GM19193 (cell line): ENCODE measurements around the gene CHD8.
A peak's percentile ranks its signal among the peaks of the same experiment; 100 is the strongest.

Experiments used
- POLR2A ChIP-seq: IDR thresholded peaks from 4 replicates; pipeline ENCODE4 v1.6.1; 2011; ENCODE audit not compliant: insufficient read depth, insufficient read length; ENCODE audit errors: extremely low read depth

Gene CHD8

GRCh38 chr14:21449899-21450216 lies 6.1 kb downstream of the CHD8 start:
- TF ChIP-seq POLR2A = no peak

DNA sequence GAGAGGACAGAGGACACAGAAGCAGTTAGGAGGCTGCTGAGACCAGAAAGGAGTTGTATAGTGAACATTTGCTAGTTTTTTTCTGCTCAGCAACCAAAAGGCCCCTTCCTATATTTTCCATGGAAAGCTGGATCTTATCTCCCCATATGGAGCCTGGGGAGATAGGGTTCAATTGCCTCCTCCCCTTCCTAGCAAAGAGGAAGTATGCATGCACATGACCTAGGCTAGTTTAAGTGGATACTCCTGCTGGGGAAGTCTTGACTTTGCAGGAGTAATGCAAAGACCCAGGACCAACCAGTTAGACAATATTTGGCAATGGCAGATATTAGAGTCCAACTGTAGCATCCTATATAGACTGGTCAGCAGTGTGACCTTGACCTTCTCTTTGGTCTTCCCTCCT lies 15.1 kb downstream of the CHD8 start:
- no peak for TF ChIP-seq POLR2A

- TF ChIP-seq POLR2A = peak; percentile 63
Measured at GRCh38 chr14:21437063-21437901, 18.6 kb downstream of the CHD8 start.

DNA sequence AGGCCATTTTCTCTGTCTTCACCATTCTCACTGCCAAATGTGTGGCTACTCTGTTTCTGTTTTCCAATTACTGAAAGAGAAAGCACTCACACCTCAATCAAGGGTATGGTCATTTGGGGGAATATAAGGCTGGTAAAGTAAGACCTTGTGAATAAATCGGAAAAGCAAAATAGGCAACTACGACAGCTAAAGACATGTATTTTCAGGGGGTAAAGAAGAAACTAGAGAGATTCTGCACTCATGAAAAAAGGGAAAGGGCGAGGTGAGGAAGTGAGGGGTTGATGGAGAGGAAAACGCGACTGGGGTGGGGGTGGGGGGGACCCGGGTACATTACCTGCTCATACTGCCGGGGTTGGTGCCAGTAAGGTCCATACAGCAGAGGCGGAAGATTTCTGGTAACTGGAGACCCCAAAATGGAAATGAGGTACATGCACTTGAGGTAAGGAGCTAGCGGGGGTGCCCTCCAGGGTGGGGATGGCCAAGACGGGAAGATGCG lies 19.3 kb downstream of the CHD8 start:
- no peak for TF ChIP-seq POLR2A

GRCh38 chr14:21431126-21431525 lies 24.8 kb downstream of the CHD8 start:
- TF ChIP-seq POLR2A = no peak

GRCh38 chr14:21428930-21429329 lies 27.0 kb downstream of the CHD8 start:
- TF ChIP-seq POLR2A = no peak

DNA sequence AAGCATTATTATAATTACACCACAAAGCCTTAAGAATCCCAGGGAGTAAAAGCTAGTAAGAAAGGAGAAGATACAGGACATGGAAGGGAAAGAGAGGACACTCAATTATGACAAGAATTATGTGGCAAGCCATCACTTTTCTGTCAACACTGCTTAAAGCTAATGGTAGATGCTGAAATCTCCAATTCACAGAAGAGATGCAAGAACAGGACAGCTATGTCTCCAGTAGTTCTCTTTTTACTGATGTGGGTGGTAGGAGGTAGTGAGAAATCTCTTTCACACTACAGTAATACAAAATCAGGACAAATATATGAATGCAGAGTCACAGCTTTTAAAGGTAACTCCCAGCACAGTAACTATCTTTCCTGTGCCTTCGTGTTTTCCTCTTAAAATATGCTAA lies 29.2 kb downstream of the CHD8 start:
- no peak for TF ChIP-seq POLR2A

DNA sequence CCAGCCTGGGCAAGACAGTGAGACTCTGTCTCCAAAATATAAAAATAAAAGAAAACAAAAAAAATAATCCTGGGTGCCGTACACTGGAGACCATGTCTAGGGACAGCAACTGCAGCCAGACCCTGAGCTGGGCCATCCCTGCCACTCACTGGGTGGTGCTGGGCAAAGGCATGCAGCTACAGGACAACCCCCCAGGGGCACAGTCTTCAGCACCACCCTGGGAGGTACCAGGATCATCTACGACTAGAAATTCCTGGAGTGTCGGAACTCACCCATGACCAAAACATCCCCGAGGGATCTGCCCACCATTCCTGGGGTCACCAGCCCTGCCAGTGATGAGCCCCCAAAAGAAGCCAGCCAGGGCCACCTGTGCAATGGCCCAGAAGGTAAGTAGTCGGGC lies 36.4 kb downstream of the CHD8 start:
- TF ChIP-seq POLR2A = no peak

- TF ChIP-seq POLR2A = no peak
Measured at GRCh38 chr14:21415329-21415728, 40.6 kb downstream of the CHD8 start.

DNA sequence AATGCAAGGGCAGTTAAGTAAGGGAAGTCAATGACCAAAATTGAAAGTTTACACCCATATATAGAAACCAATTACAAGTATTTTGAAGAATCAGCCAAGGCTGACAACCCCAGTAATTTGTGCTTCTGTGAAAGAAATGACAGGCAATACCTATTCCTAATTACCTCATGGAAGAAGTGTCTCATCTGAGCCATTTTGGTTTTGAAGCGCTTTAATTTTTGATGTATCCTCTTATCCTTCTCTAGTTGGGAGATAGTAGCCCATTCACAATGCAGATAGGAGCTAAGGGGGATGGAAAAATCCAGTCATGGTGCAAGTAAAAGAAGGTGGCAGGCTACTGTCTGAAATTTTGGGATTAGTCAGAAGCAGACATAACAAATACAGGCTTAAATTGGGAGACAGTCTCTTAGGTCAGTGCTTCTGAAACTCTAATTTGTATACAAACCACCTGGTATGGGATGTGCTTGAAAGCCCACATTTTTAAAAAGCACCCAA lies 41.7 kb downstream of the CHD8 start:
- no peak for TF ChIP-seq POLR2A

DNA sequence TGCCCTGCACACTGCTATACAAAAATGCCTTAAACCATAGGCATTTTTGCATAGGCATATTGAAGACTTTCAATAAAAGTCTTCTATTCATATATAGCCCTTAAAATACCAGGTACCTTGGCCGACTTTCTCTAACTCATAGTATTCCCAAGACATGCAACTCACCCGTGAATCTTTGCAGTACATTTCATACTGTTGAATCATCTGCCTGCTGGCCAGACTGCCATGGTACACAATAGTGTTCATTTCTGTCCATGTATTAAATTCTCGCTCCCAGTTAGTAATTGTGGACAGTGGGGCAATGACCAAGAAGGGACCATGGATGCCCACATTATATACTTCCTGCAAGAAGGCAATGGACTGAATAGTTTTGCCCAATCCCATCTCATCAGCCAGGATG lies 47.8 kb downstream of the CHD8 start:
- TF ChIP-seq POLR2A = no peak

- no peak for TF ChIP-seq POLR2A
Measured at GRCh38 chr14:21406213-21406612, 49.7 kb downstream of the CHD8 start.

DNA sequence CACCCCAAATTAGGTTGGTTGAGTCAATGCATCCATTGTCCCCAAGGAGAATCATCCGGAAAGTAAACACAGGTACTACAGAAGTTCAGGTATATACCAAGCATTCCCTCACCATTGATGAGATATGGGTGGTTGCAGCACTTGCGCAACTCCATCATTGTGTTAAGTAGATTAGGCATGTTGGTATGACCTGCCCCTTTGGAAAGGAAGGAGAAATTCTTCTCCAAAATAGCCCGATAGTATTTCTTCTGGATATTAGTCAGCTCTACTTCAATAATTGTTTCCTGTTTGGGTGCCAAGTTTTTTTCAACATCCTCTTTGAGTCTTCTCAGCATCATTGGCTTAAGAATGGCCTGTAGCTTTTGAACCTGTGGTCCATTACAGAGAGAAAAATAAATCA lies 50.8 kb downstream of the CHD8 start:
- TF ChIP-seq POLR2A = no peak

GRCh38 chr14:21399311-21399870 lies 56.5 kb downstream of the CHD8 start:
- no peak for TF ChIP-seq POLR2A

DNA sequence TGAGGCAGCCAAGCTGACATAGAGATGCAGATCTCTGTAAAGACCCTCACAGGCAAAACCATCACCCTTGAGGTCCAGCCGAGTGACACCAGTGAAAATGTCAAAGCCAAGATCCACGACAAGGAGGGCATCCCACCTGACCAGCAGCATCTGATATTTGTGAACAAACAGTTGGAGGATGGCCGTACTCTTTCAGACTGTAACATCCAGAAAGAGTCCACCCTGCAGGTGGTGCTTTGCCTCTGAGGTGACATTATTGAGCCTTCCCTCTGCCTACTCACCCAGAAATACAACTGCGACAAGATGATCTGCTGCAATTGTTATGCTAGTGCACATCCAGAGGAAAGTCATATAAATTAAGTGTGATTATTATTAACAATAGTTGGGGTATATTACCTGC lies 57.0 kb downstream of the CHD8 start:
- TF ChIP-seq POLR2A = no peak

- no peak for TF ChIP-seq POLR2A
Measured at GRCh38 chr14:21395450-21395849, 60.5 kb downstream of the CHD8 start.
